ENCODE results near the gene PIGO. TPM values are rescaled to one million over a fixed set of nuclear protein-coding genes. Genes with fewer than 3 reads are reported as not detected.
A peak's percentile ranks its signal among the peaks of the same experiment; 100 is the strongest.

PIGO gene
- total RNA-seq, 1 donor from 2014 or later, result 25.2 TPM

GRCh38 chr9:35078066-35078465, 18.3 kb downstream of the PIGO start:
- H3K36me3 ChIP-seq, result no peaks in the 10 kb centered on the region
- no peaks in the 10 kb centered on the region for H3K9me3 ChIP-seq
- DNase-seq (no peak), ATAC-seq (no peak)
- TF ChIP-seq CTCF (IDR thresholded peaks at IDR 0.05), result no peak
- peaks cover 11% of the 10 kb centered on the region for H3K4me1 ChIP-seq
- no peaks in the 10 kb centered on the region for H3K27me3 ChIP-seq
- H3K27ac ChIP-seq, result no peak overlapping the region
- no peak overlapping the region for H3K4me3 ChIP-seq
- intact Hi-C loops (cut with DNase I), result no loop called here

- Histone ChIP-seq H3K4me3 (no peak overlapping the region), H3K27ac (no peak overlapping the region), H3K9me3 (no peaks in the 10 kb centered on the region), H3K36me3 (no peaks in the 10 kb centered on the region), H3K4me1 (peaks cover 11% of the 10 kb centered on the region), H3K27me3 (no peaks in the 10 kb centered on the region)
- no peak for DNase-seq
- TF ChIP-seq CTCF (IDR thresholded peaks at IDR 0.05), result no peak
- intact Hi-C loops (cut with DNase I), result no loop called here
- no peak for ATAC-seq
Observed at GRCh38 chr9:35076848-35077247, 19.5 kb downstream of the PIGO start.

GRCh38 chr9:35075358-35075757, 21.0 kb downstream of the PIGO start:
- TF ChIP-seq CTCF (IDR thresholded peaks at IDR 0.05), result no peak
- H3K4me1 ChIP-seq, result peaks cover 18% of the 10 kb centered on the region
- no peaks in the 10 kb centered on the region for H3K9me3 ChIP-seq
- ATAC-seq, result no peak
- no peak overlapping the region for H3K27ac ChIP-seq
- intact Hi-C loops (cut with DNase I), result no loop called here
- H3K36me3 ChIP-seq, result no peaks in the 10 kb centered on the region
- no peaks in the 10 kb centered on the region for H3K27me3 ChIP-seq
- no peak for DNase-seq
- H3K4me3 ChIP-seq, result no peak overlapping the region

GRCh38 chr9:35074791-35075190, 21.6 kb downstream of the PIGO start:
- intact Hi-C loops (cut with DNase I), result no loop called here
- no peaks in the 10 kb centered on the region for H3K9me3 ChIP-seq
- TF ChIP-seq CTCF (IDR thresholded peaks at IDR 0.05), result no peak
- no peak overlapping the region for H3K4me3 ChIP-seq
- ATAC-seq, result no peak
- no peaks in the 10 kb centered on the region for H3K27me3 ChIP-seq
- H3K4me1 ChIP-seq, result peaks cover 24% of the 10 kb centered on the region
- no peaks in the 10 kb centered on the region for H3K36me3 ChIP-seq
- no peak overlapping the region for H3K27ac ChIP-seq
- no peak for DNase-seq

- H3K27me3 ChIP-seq, result no peaks in the 10 kb centered on the region
- H3K9me3 ChIP-seq, result no peaks in the 10 kb centered on the region
- no peak overlapping the region for H3K4me3 ChIP-seq
- H3K36me3 ChIP-seq, result no peaks in the 10 kb centered on the region
- intact Hi-C loops (cut with DNase I), result no loop called here
- H3K4me1 ChIP-seq, result peaks cover 27% of the 10 kb centered on the region
- ATAC-seq (no peak), DNase-seq (no peak)
- no peak for TF ChIP-seq CTCF (IDR thresholded peaks at IDR 0.05)
- no peak overlapping the region for H3K27ac ChIP-seq
Observed at GRCh38 chr9:35074141-35074540, 22.2 kb downstream of the PIGO start.

GRCh38 chr9:35073279-35073612, 23.1 kb downstream of the PIGO start:
- Histone ChIP-seq H3K9me3 (no peaks in the 10 kb centered on the region), H3K4me3 (peak overlapping the region; percentile 28), H3K27me3 (no peaks in the 10 kb centered on the region), H3K36me3 (peaks cover 3% of the 10 kb centered on the region), H3K27ac (peak overlapping the region; percentile 48), H3K4me1 (peaks cover 27% of the 10 kb centered on the region)
- intact Hi-C loops (cut with DNase I), result no loop called here
- DNase-seq, result no peak
- no peak for ATAC-seq
- no peak for TF ChIP-seq CTCF (IDR thresholded peaks at IDR 0.05)
